C4-2B (cell line): ENCODE measurements around the gene LRP1B.

ENCODE experiments used
- CTCF ChIP-seq: fragments of 450-650 bp; conservative IDR thresholded peaks from 2 replicates; pipeline ENCODE4 v1.5.1; 2017; ENCODE audit warnings: mild to moderate bottlenecking
- ZFX ChIP-seq: fragments of 450-650 bp; IDR thresholded peaks from 2 replicates; pipeline ENCODE4 v1.6.1; 2017

- TF ChIP-seq CTCF (no peak), ZFX (no peak)
These were observed 1775.2 kb downstream of the LRP1B start for GRCh38 chr2:140355511-140356090.
